MM.1S (cell line): Measurements from ENCODE around the gene BTBD9.

Experiments
- DNase-seq: peaks from one replicate; pipeline ENCODE4 v3.0.0-alpha.2; 2015
- H2AFZ ChIP-seq: fragments of 300-600 bp; sonication (generic); 2 replicates; pipeline ENCODE4 v1.6.0; 2016; ENCODE audit warnings: antibody characterized with exemption, low read length
- H3F3A ChIP-seq: fragments of 300-600 bp; sonication (generic); 2 replicates; pipeline ENCODE4 v1.6.1; 2016; ENCODE audit warnings: mild to moderate bottlenecking, antibody characterized with exemption, low read length, moderate library complexity, mixed read lengths; ENCODE audit not compliant: insufficient read depth
- H3K27ac ChIP-seq: fragments of 300-600 bp; sonication (generic); 2 replicates; pipeline ENCODE4 v1.5.1; 2016; ENCODE audit warnings: mild to moderate bottlenecking, low read length
- H3K27me3 ChIP-seq: fragments of 300-600 bp; sonication (generic); replicated peaks from 2 replicates; pipeline ENCODE4 v1.6.0; 2016; ENCODE audit warnings: low read length; ENCODE audit not compliant: insufficient read depth
- H3K36me3 ChIP-seq: fragments of 300-600 bp; sonication (generic); replicated peaks from 2 replicates; pipeline ENCODE4 v1.6.1; 2016; ENCODE audit warnings: mild to moderate bottlenecking, low read length, mixed read lengths; ENCODE audit not compliant: insufficient read depth
- H3K4me1 ChIP-seq: fragments of 300-600 bp; sonication (generic); 2 replicates; pipeline ENCODE4 v1.6.1; 2016; ENCODE audit warnings: low read length, mixed read lengths
- H3K4me2 ChIP-seq: fragments of 300-600 bp; sonication (generic); 2 replicates; pipeline ENCODE4 v1.6.0; 2016; ENCODE audit warnings: low read depth, low read length
- H3K4me3 ChIP-seq: fragments of 300-600 bp; sonication (generic); 2 replicates; pipeline ENCODE4 v1.5.1; 2016; ENCODE audit warnings: low read length, mixed read lengths
- H3K79me2 ChIP-seq: fragments of 300-600 bp; sonication (generic); 2 replicates; pipeline ENCODE4 v1.6.1; 2016; ENCODE audit warnings: mixed run types, low read length, mixed read lengths
- H3K9ac ChIP-seq: fragments of 300-600 bp; sonication (generic); 2 replicates; pipeline ENCODE4 v1.6.1; 2016; ENCODE audit warnings: low read length, mixed read lengths
- H3K9me2 ChIP-seq: fragments of 300-600 bp; sonication (generic); replicated peaks from 2 replicates; pipeline ENCODE4 v1.6.1; 2016; ENCODE audit warnings: mild to moderate bottlenecking, low read length, mixed read lengths; ENCODE audit not compliant: insufficient read depth
- H3K9me3 ChIP-seq: fragments of 300-600 bp; sonication (generic); replicated peaks from 2 replicates; pipeline ENCODE4 v1.6.1; 2016; ENCODE audit warnings: mild to moderate bottlenecking, low read length, mixed read lengths; ENCODE audit not compliant: insufficient read depth
- H4K20me1 ChIP-seq: fragments of 300-600 bp; sonication (generic); 2 replicates; pipeline ENCODE4 v1.6.1; 2016; ENCODE audit warnings: mild to moderate bottlenecking, low read length, moderate library complexity, mixed read lengths; ENCODE audit not compliant: insufficient read depth
- CTCF ChIP-seq: fragments of 300-600 bp; sonication (generic); IDR thresholded peaks from 2 replicates; pipeline ENCODE4 v1.5.1; 2016; ENCODE audit warnings: antibody characterized with exemption, low read length, mixed read lengths
- EZH2 ChIP-seq: fragments of 300-600 bp; sonication (generic); optimal IDR thresholded peaks from 2 replicates; pipeline ENCODE3; 2017; ENCODE audit warnings: low read depth, mild to moderate bottlenecking, antibody characterized with exemption, low read length, mixed read lengths
- EZH2phosphoT487 ChIP-seq: fragments of 300-600 bp; sonication (generic); IDR thresholded peaks from 2 replicates; pipeline ENCODE4 v1.6.1; 2018; ENCODE audit warnings: antibody characterized with exemption, low read length

BTBD9 gene

GRCh38 chr6:38269461-38270172 lies 370.1 kb downstream of the BTBD9 start:
- H3K27ac ChIP-seq: no peak overlapping the region
- no peak overlapping the region for H3K4me2 ChIP-seq
- H3K9me2 ChIP-seq: no peaks in the 10 kb centered on the region
- no peak overlapping the region for H3K9ac ChIP-seq
- no peaks in the 10 kb centered on the region for H3K27me3 ChIP-seq
- no peaks in the 10 kb centered on the region for H4K20me1 ChIP-seq
- H2AFZ ChIP-seq: no peak overlapping the region
- H3K79me2 ChIP-seq: no peaks in the 10 kb centered on the region
- no peaks in the 10 kb centered on the region for H3K9me3 ChIP-seq
- H3K4me1 ChIP-seq: no peaks in the 10 kb centered on the region
- no peaks in the 10 kb centered on the region for H3F3A ChIP-seq
- no peak for DNase-seq
- no peak for TF ChIP-seq EZH2
- TF ChIP-seq CTCF: no peak
- TF ChIP-seq EZH2phosphoT487: no peak
- no peak overlapping the region for H3K4me3 ChIP-seq
- H3K36me3 ChIP-seq: no peaks in the 10 kb centered on the region

GRCh38 chr6:38268342-38268741 lies 371.4 kb downstream of the BTBD9 start:
- H3K9ac ChIP-seq: no peak overlapping the region
- H3K9me2 ChIP-seq: no peaks in the 10 kb centered on the region
- no peak overlapping the region for H3K4me3 ChIP-seq
- no peak overlapping the region for H3K27ac ChIP-seq
- TF ChIP-seq EZH2phosphoT487: no peak
- H3K36me3 ChIP-seq: no peaks in the 10 kb centered on the region
- no peak overlapping the region for H3K4me2 ChIP-seq
- no peaks in the 10 kb centered on the region for H3K9me3 ChIP-seq
- no peak for DNase-seq
- H3K27me3 ChIP-seq: no peaks in the 10 kb centered on the region
- H2AFZ ChIP-seq: no peak overlapping the region
- no peaks in the 10 kb centered on the region for H3K79me2 ChIP-seq
- no peaks in the 10 kb centered on the region for H3F3A ChIP-seq
- no peaks in the 10 kb centered on the region for H3K4me1 ChIP-seq
- no peaks in the 10 kb centered on the region for H4K20me1 ChIP-seq

GRCh38 chr6:38266921-38267354 lies 372.8 kb downstream of the BTBD9 start:
- Histone ChIP-seq H3K36me3 (no peaks in the 10 kb centered on the region), H3K9me2 (no peaks in the 10 kb centered on the region), H3K79me2 (no peaks in the 10 kb centered on the region), H3F3A (no peaks in the 10 kb centered on the region), H3K4me3 (no peak overlapping the region), H3K9ac (no peak overlapping the region), H3K4me1 (no peaks in the 10 kb centered on the region), H2AFZ (no peak overlapping the region), H3K9me3 (no peaks in the 10 kb centered on the region), H3K27me3 (no peaks in the 10 kb centered on the region), H3K27ac (no peak overlapping the region), H4K20me1 (no peaks in the 10 kb centered on the region), H3K4me2 (no peak overlapping the region)
- TF ChIP-seq EZH2phosphoT487: no peak
- TF ChIP-seq EZH2: no peak
- TF ChIP-seq CTCF: no peak
- no peak for DNase-seq

GRCh38 chr6:38264605-38265004 lies 375.1 kb downstream of the BTBD9 start:
- H3K9me2 ChIP-seq: no peaks in the 10 kb centered on the region
- TF ChIP-seq EZH2: no peak
- TF ChIP-seq EZH2phosphoT487: no peak
- no peak for TF ChIP-seq CTCF
- no peak for DNase-seq
- H3K4me1 ChIP-seq: no peaks in the 10 kb centered on the region
- no peak overlapping the region for H3K4me3 ChIP-seq
- no peaks in the 10 kb centered on the region for H3K79me2 ChIP-seq
- no peaks in the 10 kb centered on the region for H3K27me3 ChIP-seq
- H4K20me1 ChIP-seq: no peaks in the 10 kb centered on the region
- H3K36me3 ChIP-seq: no peaks in the 10 kb centered on the region
- no peaks in the 10 kb centered on the region for H3F3A ChIP-seq
- H3K4me2 ChIP-seq: no peak overlapping the region
- H3K27ac ChIP-seq: no peak overlapping the region
- no peak overlapping the region for H2AFZ ChIP-seq
- no peaks in the 10 kb centered on the region for H3K9me3 ChIP-seq
- no peak overlapping the region for H3K9ac ChIP-seq
